WTC11 (cell line): Measurements from ENCODE around the gene ZNF550. TPM values are rescaled to one million over a fixed set of nuclear protein-coding genes. Genes with fewer than 3 reads are reported as not detected.

Source experiments
- CREM ChIP-seq: sonication (generic); formaldehyde crosslinking; IDR thresholded peaks from 2 replicates; pipeline ENCODE4 v1.8.1; 2022; ENCODE audit warnings: mild to moderate bottlenecking, missing genetic modification reagents, moderate library complexity
- FOXK1 ChIP-seq: sonication (generic); formaldehyde crosslinking; IDR thresholded peaks from 2 replicates; pipeline ENCODE4 v1.8.0; 2022; ENCODE audit warnings: mild to moderate bottlenecking, moderate library complexity, missing genetic modification reagents
- GABPB1 ChIP-seq: sonication (generic); formaldehyde crosslinking; IDR thresholded peaks from 2 replicates; pipeline ENCODE4 v1.8.1; 2023; ENCODE audit warnings: mild to moderate bottlenecking, missing genetic modification reagents
- GRHL2 ChIP-seq: fragments of 250-450 bp; sonication (Bioruptor Pico); IDR thresholded peaks from 2 replicates; pipeline ENCODE4 v1.8.0; 2022; ENCODE audit warnings: mild to moderate bottlenecking, moderate library complexity; ENCODE audit not compliant: insufficient replicate concordance, severe bottlenecking
- HMGA2 ChIP-seq: fragments of 250-450 bp; sonication (Bioruptor Pico); IDR thresholded peaks from 2 replicates; pipeline ENCODE4 v1.4.0; 2021; ENCODE audit warnings: mild to moderate bottlenecking, moderate library complexity
- RELA ChIP-seq: sonication (generic); formaldehyde crosslinking; IDR thresholded peaks from 2 replicates; pipeline ENCODE4 v1.8.1; 2022; ENCODE audit warnings: missing genetic modification reagents, mild to moderate bottlenecking, borderline replicate concordance
- SMAD4 ChIP-seq: sonication (generic); formaldehyde crosslinking; IDR thresholded peaks from 2 replicates; pipeline ENCODE4 v1.8.0; 2022; ENCODE audit warnings: mild to moderate bottlenecking, missing genetic modification reagents
- ZNF121 ChIP-seq: sonication (generic); formaldehyde crosslinking; IDR thresholded peaks from 2 replicates; pipeline ENCODE4 v1.8.0; 2023; ENCODE audit warnings: missing genetic modification reagents
- ZNF423 ChIP-seq: fragments of 250-450 bp; sonication (Bioruptor Pico); IDR thresholded peaks from 2 replicates; pipeline ENCODE4 v2.1.2; 2022; ENCODE audit warnings: mild to moderate bottlenecking, moderate library complexity
- total RNA-seq: library from RNA; stranded (reverse); gene quantifications from 3 replicates; pipeline ENCODE4 v1.2.3, GENCODE V29; 2021
- TF ChIP-seq, protein P1 (sequence below): fragments of 250-450 bp; sonication (Bioruptor Pico); conservative IDR thresholded peaks from 2 replicates; pipeline ENCODE4 v1.9.0; 2021; ENCODE audit warnings: mild to moderate bottlenecking
- TF ChIP-seq, protein P2 (sequence below): fragments of 250-450 bp; sonication (Bioruptor Pico); IDR thresholded peaks from 2 replicates; pipeline ENCODE4 v1.8.0; 2021; ENCODE audit warnings: mild to moderate bottlenecking
- TF ChIP-seq, protein P3 (sequence below): sonication (generic); formaldehyde crosslinking; IDR thresholded peaks from 2 replicates; pipeline ENCODE4 v1.8.1; 2023; ENCODE audit warnings: mild to moderate bottlenecking, missing genetic modification reagents, borderline replicate concordance
- TF ChIP-seq, protein P4 (sequence below): sonication (generic); formaldehyde crosslinking; IDR thresholded peaks from 2 replicates; pipeline ENCODE4 v1.8.1; 2022; ENCODE audit warnings: mild to moderate bottlenecking, missing genetic modification reagents, moderate library complexity, borderline replicate concordance
- TF ChIP-seq, protein P5 (sequence below): fragments of 250-450 bp; sonication (Bioruptor Pico); IDR thresholded peaks from 2 replicates; pipeline ENCODE4 v1.9.0; 2021; ENCODE audit warnings: mild to moderate bottlenecking, borderline replicate concordance
- TF ChIP-seq, protein P6 (sequence below): sonication (generic); formaldehyde crosslinking; IDR thresholded peaks from 2 replicates; pipeline ENCODE4 v1.8.0; 2023; ENCODE audit warnings: missing genetic modification reagents, mild to moderate bottlenecking, borderline replicate concordance
- TF ChIP-seq, protein P7 (sequence below): sonication (generic); formaldehyde crosslinking; IDR thresholded peaks from 2 replicates; pipeline ENCODE4 v1.8.1; 2022; ENCODE audit warnings: mild to moderate bottlenecking, moderate library complexity, missing genetic modification reagents

ZNF550 gene
- total RNA-seq, 1 experiment from 2014 or later, result 17.5 TPM

DNA sequence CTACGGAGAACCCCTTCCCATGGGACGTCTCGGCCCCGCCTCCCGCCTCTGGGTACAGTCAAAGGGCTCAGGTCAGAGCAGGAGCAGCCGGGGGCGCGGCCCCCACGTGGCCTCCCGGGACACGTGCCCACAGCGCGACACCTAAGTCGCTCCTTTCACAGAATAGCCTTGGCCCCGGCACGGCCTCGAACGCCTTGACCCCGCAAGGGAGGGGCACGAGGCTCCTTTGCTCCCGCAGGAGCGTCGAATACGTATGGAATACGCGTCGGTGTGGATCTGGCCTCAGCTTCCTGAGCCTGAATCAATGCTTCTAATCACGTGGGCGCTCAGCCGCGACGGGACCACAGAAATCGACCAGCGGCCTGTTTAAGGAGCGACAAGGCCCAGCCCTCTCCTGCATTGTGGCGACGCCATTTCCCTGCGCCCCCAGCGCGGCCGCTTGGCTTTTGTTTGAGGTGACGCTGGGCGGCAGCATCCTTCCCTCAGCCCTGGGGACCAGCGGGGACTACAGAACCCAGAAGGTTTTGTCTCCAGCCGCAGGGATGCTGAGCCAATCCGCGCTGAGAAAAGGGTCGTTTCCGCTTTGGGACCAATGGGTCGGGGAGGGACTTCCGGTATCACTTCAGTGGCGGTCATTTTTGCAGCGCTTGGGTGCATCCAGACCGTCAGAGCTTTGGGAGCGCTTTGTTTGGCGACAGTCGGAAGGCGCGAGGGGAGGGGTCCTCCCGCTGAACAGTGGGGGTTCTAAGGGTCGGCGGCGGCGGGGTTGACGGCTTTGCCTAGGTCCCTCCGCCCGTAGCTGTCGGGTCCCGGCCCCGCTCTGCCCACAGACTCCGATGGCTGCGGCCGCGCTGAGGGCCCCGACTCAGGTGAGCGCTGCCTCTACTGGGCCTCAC is 24.1 kb upstream of the ZNF550 start, which contains the start of gene ZIK1 (continued):
- TF ChIP-seq RELA (peak; percentile 83; the same call in 1 of the 2 replicates), HMGA2 (CRISPR knock-in tag) (no peak), CREM (peak; percentile 89), ZNF423 (CRISPR knock-in tag) (no peak), SMAD4 (CRISPR knock-in tag) (peak; percentile 97), FOXK1 (peak; percentile 93), GABPB1 (CRISPR knock-in tag) (peak; percentile 48; the same call in 1 of the 2 replicates), ZNF121 (CRISPR knock-in tag) (peak; percentile 90), GRHL2 (no peak)
- TF ChIP-seq, protein P1, sequence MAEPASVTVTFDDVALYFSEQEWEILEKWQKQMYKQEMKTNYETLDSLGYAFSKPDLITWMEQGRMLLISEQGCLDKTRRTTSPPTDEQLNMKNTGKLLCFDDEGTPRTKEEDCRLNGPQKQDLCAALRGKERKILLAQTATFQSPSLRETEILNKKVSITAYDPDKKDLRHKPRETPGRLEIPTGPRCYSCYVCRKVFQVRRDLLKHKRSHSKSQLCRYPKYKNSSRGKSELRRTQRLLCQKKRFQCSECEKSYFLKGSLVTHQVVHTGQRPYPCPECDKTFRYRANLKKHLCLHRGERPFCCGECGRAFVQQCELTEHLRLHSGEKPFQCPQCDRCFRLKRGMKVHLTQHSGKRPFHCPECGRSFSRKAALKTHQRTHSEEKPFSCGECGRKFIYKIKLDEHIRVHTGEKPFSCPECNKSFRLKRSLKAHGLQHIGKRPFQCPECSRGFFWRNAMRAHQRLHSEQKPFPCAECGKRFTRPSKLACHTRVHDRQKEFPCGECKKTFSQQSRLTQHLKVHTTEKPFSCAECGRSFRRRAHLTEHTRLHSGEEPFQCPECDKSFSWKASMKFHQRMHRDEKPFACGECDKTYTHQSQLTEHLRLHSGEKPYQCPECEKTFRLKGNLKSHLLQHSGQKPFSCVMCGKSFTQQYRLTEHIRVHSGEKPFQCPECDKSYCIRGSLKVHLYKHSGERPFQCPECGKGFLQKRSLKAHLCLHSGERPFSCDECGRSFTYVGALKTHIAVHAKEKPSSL (CRISPR knock-in tag), result no peak
- TF ChIP-seq, protein P2, sequence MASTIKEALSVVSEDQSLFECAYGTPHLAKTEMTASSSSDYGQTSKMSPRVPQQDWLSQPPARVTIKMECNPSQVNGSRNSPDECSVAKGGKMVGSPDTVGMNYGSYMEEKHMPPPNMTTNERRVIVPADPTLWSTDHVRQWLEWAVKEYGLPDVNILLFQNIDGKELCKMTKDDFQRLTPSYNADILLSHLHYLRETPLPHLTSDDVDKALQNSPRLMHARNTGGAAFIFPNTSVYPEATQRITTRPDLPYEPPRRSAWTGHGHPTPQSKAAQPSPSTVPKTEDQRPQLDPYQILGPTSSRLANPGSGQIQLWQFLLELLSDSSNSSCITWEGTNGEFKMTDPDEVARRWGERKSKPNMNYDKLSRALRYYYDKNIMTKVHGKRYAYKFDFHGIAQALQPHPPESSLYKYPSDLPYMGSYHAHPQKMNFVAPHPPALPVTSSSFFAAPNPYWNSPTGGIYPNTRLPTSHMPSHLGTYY (CRISPR knock-in tag), result no peak
- TF ChIP-seq, protein P3, sequence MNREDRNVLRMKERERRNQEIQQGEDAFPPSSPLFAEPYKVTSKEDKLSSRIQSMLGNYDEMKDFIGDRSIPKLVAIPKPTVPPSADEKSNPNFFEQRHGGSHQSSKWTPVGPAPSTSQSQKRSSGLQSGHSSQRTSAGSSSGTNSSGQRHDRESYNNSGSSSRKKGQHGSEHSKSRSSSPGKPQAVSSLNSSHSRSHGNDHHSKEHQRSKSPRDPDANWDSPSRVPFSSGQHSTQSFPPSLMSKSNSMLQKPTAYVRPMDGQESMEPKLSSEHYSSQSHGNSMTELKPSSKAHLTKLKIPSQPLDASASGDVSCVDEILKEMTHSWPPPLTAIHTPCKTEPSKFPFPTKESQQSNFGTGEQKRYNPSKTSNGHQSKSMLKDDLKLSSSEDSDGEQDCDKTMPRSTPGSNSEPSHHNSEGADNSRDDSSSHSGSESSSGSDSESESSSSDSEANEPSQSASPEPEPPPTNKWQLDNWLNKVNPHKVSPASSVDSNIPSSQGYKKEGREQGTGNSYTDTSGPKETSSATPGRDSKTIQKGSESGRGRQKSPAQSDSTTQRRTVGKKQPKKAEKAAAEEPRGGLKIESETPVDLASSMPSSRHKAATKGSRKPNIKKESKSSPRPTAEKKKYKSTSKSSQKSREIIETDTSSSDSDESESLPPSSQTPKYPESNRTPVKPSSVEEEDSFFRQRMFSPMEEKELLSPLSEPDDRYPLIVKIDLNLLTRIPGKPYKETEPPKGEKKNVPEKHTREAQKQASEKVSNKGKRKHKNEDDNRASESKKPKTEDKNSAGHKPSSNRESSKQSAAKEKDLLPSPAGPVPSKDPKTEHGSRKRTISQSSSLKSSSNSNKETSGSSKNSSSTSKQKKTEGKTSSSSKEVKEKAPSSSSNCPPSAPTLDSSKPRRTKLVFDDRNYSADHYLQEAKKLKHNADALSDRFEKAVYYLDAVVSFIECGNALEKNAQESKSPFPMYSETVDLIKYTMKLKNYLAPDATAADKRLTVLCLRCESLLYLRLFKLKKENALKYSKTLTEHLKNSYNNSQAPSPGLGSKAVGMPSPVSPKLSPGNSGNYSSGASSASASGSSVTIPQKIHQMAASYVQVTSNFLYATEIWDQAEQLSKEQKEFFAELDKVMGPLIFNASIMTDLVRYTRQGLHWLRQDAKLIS (CRISPR knock-in tag), result no peak; the same call in 1 of the 2 replicates
- TF ChIP-seq, protein P4, sequence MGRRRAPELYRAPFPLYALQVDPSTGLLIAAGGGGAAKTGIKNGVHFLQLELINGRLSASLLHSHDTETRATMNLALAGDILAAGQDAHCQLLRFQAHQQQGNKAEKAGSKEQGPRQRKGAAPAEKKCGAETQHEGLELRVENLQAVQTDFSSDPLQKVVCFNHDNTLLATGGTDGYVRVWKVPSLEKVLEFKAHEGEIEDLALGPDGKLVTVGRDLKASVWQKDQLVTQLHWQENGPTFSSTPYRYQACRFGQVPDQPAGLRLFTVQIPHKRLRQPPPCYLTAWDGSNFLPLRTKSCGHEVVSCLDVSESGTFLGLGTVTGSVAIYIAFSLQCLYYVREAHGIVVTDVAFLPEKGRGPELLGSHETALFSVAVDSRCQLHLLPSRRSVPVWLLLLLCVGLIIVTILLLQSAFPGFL, result no peak
- TF ChIP-seq, protein P5, sequence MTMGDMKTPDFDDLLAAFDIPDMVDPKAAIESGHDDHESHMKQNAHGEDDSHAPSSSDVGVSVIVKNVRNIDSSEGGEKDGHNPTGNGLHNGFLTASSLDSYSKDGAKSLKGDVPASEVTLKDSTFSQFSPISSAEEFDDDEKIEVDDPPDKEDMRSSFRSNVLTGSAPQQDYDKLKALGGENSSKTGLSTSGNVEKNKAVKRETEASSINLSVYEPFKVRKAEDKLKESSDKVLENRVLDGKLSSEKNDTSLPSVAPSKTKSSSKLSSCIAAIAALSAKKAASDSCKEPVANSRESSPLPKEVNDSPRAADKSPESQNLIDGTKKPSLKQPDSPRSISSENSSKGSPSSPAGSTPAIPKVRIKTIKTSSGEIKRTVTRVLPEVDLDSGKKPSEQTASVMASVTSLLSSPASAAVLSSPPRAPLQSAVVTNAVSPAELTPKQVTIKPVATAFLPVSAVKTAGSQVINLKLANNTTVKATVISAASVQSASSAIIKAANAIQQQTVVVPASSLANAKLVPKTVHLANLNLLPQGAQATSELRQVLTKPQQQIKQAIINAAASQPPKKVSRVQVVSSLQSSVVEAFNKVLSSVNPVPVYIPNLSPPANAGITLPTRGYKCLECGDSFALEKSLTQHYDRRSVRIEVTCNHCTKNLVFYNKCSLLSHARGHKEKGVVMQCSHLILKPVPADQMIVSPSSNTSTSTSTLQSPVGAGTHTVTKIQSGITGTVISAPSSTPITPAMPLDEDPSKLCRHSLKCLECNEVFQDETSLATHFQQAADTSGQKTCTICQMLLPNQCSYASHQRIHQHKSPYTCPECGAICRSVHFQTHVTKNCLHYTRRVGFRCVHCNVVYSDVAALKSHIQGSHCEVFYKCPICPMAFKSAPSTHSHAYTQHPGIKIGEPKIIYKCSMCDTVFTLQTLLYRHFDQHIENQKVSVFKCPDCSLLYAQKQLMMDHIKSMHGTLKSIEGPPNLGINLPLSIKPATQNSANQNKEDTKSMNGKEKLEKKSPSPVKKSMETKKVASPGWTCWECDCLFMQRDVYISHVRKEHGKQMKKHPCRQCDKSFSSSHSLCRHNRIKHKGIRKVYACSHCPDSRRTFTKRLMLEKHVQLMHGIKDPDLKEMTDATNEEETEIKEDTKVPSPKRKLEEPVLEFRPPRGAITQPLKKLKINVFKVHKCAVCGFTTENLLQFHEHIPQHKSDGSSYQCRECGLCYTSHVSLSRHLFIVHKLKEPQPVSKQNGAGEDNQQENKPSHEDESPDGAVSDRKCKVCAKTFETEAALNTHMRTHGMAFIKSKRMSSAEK (CRISPR knock-in tag), result peak; percentile 26; the same call in 1 of the 2 replicates
- TF ChIP-seq, protein P6, sequence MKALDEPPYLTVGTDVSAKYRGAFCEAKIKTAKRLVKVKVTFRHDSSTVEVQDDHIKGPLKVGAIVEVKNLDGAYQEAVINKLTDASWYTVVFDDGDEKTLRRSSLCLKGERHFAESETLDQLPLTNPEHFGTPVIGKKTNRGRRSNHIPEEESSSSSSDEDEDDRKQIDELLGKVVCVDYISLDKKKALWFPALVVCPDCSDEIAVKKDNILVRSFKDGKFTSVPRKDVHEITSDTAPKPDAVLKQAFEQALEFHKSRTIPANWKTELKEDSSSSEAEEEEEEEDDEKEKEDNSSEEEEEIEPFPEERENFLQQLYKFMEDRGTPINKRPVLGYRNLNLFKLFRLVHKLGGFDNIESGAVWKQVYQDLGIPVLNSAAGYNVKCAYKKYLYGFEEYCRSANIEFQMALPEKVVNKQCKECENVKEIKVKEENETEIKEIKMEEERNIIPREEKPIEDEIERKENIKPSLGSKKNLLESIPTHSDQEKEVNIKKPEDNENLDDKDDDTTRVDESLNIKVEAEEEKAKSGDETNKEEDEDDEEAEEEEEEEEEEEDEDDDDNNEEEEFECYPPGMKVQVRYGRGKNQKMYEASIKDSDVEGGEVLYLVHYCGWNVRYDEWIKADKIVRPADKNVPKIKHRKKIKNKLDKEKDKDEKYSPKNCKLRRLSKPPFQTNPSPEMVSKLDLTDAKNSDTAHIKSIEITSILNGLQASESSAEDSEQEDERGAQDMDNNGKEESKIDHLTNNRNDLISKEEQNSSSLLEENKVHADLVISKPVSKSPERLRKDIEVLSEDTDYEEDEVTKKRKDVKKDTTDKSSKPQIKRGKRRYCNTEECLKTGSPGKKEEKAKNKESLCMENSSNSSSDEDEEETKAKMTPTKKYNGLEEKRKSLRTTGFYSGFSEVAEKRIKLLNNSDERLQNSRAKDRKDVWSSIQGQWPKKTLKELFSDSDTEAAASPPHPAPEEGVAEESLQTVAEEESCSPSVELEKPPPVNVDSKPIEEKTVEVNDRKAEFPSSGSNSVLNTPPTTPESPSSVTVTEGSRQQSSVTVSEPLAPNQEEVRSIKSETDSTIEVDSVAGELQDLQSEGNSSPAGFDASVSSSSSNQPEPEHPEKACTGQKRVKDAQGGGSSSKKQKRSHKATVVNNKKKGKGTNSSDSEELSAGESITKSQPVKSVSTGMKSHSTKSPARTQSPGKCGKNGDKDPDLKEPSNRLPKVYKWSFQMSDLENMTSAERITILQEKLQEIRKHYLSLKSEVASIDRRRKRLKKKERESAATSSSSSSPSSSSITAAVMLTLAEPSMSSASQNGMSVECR (CRISPR knock-in tag), result peak; percentile 99
- TF ChIP-seq, protein P7, sequence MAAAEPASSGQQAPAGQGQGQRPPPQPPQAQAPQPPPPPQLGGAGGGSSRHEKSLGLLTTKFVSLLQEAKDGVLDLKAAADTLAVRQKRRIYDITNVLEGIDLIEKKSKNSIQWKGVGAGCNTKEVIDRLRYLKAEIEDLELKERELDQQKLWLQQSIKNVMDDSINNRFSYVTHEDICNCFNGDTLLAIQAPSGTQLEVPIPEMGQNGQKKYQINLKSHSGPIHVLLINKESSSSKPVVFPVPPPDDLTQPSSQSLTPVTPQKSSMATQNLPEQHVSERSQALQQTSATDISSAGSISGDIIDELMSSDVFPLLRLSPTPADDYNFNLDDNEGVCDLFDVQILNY (CRISPR knock-in tag), result peak; percentile 91
